ENCODE results near the gene RANBP1. TPM values are rescaled to one million over a fixed set of nuclear protein-coding genes. Genes with fewer than 3 reads are reported as not detected.

The RANBP1 gene
- total and polyA plus RNA-seq, 9 of the 15 experiments (the other 6 are each of a cell fraction or from before 2014, with no cell fraction given): 162 to 2,891 (median 1,289) TPM

DNA sequence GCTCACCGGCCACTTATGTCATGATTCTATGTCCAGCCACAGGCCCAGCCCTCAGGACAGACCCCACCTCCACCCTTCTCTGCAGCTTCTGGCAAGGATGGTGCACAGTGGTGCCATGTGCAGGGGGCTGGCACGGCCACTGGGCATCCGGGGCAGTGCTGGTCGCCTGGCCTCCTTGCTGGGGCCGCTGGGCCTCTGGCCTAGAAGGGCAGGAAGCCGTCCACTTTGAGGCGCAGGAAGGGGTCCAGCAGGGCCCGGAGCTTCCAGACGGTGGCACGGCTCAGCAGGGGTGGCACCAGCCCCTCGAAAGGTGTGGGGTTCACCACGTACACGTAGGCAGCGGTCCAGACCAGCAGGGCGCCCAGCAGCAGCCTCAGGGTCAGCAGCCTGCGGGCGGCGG lies 32.5 kb downstream of the RANBP1 start:
- Histone ChIP-seq H3K36me3 (ENCODE audit: control insufficient read depth, insufficient read depth, low read length) (no peaks in the 10 kb centered on the region; the same call in 2 of the 3 replicates), H4K20me1 (replicated peaks; ENCODE audit: control insufficient read depth, insufficient read depth, low read length) (peaks cover 26% of the 10 kb centered on the region), H3K79me2 (ENCODE audit: control insufficient read depth, insufficient read depth, low read length) (no peaks in the 10 kb centered on the region), H3K9me1 (ENCODE audit: control insufficient read depth, insufficient read depth, low read length) (no peaks in the 10 kb centered on the region), H3K27ac (ENCODE audit: extremely low read depth, low read depth, low read length) (no peak overlapping the region), H3K4me1 (replicated peaks in 1 of 2; ENCODE audit: control insufficient read depth in 2 of 2, insufficient read depth in 2 of 2, low read length in 2 of 2) (peaks cover 0 to 79% of the 10 kb centered on the region in 2 experiments; a peak in 2 of 5 replicates), H2AFZ (ENCODE audit: low read depth, low read length) (no peak overlapping the region), H3K27me3 (ENCODE audit: control insufficient read depth in 2 of 2, insufficient read depth in 2 of 2, low read length in 2 of 2) (peaks cover 9 to 15% of the 10 kb centered on the region in 2 experiments; a peak in 4 of 5 replicates), H3K9ac (ENCODE audit: insufficient read depth in 1 of 2, low read depth in 2 of 2, low read length in 2 of 2) (peak overlapping the region in 1 of 2 experiments; percentile 57; a peak in 2 of 4 replicates), H3K4me3 (no peak overlapping the region), H3K9me3 (replicated peaks; ENCODE audit: control insufficient read depth, insufficient read depth, low read depth, low read length) (no peaks in the 10 kb centered on the region), H3K4me2 (ENCODE audit: insufficient read depth, low read length) (no peak overlapping the region)
- in situ Hi-C loops (cut with MboI) (no loop called here), intact Hi-C loops (cut with micrococcal nuclease) (no loop called here)
- FAIRE-seq (no peak), ATAC-seq (no peak), DNase-seq (ENCODE audit: extremely low read depth in 1 of 4, low spot score in 3 of 4) (no peak)
- ChIA-PET POLR2A (interaction anchor here (0.6 to 1.6 kb wide), 3 partner anchors 9 to 252 kb away, joined by 3 to 6 read pairs (median 3); no protein-coding TSS in a partner anchor), CTCF (ENCODE audit: low intra/inter-chr PET ratio) (no interaction called here)
- 45% methylated on average over 18 of the region's 18 CpGs for WGBS (ENCODE audit: insufficient coverage, low coverage, missing lambda C conversion rate)
- BruUV-seq (replicated peaks): no TSS peak
- TF ChIP-seq MED1 (CRISPR knock-in tag; IDR thresholded peaks at IDR 0.05; ENCODE audit: borderline replicate concordance) (peak; percentile 84; the same call in 1 of the 2 replicates), HNRNPL (IDR thresholded peaks at IDR 0.05; ENCODE audit: low read depth, low read length) (peak; percentile 97), ZNF57 (CRISPR knock-in tag; IDR thresholded peaks at IDR 0.05) (no peak), MTF1 (CRISPR knock-in tag; IDR thresholded peaks at IDR 0.05; ENCODE audit: borderline replicate concordance) (no peak), TAF7 (tag; IDR thresholded peaks at IDR 0.05) (no peak), BRCA1 (IDR thresholded peaks at IDR 0.05) (no peak), BRCA1 (CRISPR knock-in tag; IDR thresholded peaks at IDR 0.05) (0 out of 2 replicates have a peak, but pooled peaks have one; percentile 72), STAG1 (CRISPR knock-in tag; IDR thresholded peaks at IDR 0.05; ENCODE audit: borderline replicate concordance) (0 out of 2 replicates have a peak, but pooled peaks have one; percentile 45), USF1 (CRISPR knock-in tag; IDR thresholded peaks at IDR 0.05) (peak; percentile 15; the same call in 1 of the 2 replicates), RBFOX2 (IDR thresholded peaks at IDR 0.05; ENCODE audit: low read depth, low read length) (peak; percentile 33; the same call in 1 of the 2 replicates), ZBTB1 (CRISPR knock-in tag; IDR thresholded peaks at IDR 0.05; ENCODE audit: borderline replicate concordance, low read depth) (0 out of 2 replicates have a peak, but pooled peaks have one; percentile 17), POLR2G (IDR thresholded peaks at IDR 0.05; ENCODE audit: low read depth, low read length) (peak; percentile 50; the same call in 1 of the 2 replicates), ZBED1 (IDR thresholded peaks at IDR 0.05) (no peak)
- TF ChIP-seq, protein P1, sequence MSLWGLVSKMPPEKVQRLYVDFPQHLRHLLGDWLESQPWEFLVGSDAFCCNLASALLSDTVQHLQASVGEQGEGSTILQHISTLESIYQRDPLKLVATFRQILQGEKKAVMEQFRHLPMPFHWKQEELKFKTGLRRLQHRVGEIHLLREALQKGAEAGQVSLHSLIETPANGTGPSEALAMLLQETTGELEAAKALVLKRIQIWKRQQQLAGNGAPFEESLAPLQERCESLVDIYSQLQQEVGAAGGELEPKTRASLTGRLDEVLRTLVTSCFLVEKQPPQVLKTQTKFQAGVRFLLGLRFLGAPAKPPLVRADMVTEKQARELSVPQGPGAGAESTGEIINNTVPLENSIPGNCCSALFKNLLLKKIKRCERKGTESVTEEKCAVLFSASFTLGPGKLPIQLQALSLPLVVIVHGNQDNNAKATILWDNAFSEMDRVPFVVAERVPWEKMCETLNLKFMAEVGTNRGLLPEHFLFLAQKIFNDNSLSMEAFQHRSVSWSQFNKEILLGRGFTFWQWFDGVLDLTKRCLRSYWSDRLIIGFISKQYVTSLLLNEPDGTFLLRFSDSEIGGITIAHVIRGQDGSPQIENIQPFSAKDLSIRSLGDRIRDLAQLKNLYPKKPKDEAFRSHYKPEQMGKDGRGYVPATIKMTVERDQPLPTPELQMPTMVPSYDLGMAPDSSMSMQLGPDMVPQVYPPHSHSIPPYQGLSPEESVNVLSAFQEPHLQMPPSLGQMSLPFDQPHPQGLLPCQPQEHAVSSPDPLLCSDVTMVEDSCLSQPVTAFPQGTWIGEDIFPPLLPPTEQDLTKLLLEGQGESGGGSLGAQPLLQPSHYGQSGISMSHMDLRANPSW (CRISPR knock-in tag; IDR thresholded peaks at IDR 0.05): peak; percentile 36; the same call in 1 of the 2 replicates

Data from K562 (cell line).